EH (cell line): ENCODE measurements around the gene C3orf85.
"Not testable (repeated sequence)": the region's sequence is repeated elsewhere in the genome, so short reads cannot be mapped to it uniquely, and the experiment has no call there.

Experiments used
- DNase-seq: peaks from one replicate; pipeline ENCODE4 v3.0.0-alpha.2; 2015; ENCODE audit warnings: low read depth

C3orf85 gene, protein sequence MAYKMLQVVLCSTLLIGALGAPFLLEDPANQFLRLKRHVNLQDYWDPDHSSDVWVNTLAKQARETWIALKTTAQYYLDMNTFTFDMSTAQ

DNA sequence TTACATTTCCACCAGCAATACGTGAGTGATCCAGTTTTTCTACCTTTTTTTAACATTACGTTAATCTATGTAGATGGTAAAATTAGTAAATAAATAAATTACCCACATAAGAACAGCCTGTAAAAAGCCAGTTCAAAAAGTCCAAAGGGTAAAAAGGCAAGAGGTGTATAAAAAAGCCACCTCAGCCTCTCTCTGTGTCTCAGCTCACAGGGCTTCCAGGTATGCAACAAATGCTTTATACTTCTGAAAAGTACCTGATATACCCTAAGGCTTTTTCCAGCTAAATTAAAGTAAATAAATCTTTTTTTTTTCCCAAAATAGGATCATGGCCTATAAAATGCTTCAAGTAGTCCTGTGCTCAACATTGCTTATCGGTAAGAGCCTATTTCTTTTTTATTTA is at the start of gene C3orf85:
TSS of gene C3orf85 (plus strand) at position 197 of the 400 bp plus-strand sequence. CDS start at position 326, 129 bp downstream.
- no peak for DNase-seq

DNA sequence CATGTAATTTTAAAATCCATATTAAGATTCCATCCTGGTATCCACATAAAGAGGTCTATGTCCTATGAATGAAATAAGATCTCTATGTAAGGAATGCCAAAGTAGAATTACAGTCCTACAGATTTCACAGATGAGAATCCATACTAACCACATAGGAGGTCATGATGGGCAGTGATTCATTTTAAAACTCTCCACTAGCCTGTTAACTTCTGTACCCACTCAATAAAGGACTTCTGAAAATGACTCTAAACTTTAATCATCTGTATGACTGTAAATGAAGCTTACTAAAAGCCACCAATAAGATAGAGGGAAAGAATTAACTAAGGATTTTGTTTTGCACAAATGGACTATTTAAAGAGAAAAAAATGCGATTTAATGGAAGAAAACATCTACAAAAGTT is 47.3 kb upstream of the C3orf85 start:
- DNase-seq, result no peak

DNA sequence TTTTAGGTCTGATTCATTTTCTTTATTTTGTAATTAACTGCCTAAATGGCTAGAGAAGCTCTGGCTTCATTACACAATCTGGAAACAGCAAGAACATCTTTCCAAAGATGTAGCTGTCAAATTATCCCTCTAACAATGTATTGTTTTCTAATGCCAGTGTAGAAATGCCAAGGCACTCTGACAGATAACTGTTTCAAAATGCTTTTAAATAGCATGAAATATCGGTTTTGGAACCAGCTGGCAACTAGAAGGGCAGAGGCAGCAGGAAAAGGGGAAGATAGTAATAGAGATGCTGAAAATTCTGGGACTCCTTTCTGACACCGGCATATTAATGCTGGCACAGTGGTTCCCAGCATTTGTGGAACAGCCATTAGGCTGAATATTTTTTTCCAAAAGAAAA is 44.7 kb upstream of the C3orf85 start:
- DNase-seq, result no peak

DNA sequence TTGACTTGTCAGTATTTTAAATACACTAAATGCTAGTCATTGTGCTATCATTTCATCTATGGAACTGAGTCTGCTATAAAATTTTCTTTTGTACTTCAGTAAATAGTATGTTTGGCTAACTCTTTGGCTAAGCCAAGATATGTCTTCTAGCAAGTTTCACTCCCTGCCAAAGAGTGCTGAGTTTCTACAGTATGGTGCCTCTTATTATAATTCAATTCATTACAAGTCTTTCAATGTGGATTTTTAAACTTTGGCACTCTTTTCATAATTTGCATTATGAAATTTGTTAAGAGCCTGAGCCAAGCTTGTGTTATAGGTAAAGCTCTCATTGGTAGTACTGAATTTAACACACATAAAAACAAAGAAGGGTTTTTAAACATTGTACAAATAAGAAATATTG is 43.0 kb upstream of the C3orf85 start:
- no peak for DNase-seq

DNA sequence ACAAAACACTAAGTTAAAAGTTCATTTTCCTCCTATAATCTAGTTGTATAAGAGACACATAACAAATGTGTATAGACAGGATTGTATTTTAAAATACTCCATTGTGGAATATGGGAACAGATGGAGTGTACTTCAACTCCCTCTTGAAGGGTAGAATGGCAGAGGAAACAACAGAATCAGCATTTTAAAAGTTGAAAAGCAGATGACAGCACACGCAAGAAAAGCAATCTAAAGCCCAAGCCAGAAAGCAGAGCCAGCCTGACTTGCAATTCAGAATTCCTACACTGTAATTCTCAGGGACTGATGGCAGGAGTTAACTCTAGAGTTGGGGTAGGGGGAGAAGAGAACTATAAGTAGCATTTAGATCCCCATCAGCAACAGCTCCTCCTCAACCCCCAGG is 41.4 kb upstream of the C3orf85 start:
- no peak for DNase-seq

DNA sequence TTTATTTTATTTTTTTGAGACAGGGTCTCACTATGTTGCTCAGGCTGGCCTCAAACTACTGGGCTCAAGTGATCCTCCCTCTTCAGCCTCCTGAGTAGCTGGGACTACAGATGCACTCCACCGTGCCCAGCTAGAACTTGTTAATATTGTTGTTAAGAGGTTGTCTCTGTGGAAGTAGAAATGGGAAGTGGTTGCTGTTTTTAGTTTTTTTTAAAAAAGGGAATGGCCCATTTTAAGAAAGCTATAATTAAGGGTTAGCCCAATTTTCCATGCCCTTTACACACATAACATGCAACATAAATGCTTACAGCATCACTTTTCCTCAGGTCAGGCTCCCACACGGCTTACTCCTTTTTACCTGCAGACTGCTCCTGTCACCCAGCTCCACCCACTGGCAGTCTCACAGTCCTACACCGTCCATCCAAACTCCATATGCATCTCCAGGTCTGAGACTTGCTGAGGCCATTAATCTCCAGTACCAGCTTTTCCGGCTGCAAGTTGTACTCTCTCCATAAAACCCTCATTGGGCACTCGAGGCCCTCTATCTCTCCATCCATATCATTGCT is 38.4 kb upstream of the C3orf85 start:
- DNase-seq, result no peak

DNA sequence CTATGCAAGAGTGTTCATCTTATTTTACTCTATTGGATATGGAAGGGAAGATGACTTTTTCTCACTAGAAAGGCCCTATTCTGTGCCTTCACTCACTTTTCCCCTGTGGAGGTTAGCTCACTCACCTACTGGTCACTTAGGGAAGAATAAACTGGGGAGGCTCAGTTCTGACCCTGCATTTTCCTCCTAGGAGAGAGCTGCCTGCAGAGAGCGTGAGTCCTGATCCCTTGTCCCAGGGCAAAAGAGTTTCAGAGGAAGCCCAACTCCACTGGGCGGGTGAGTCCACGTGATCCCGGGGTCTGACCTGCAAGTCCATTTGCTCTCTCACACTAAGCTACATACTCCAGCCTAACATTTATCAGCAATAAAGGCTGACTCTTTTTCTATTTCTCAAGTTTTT is 26.9 kb upstream of the C3orf85 start:
- DNase-seq, result no peak

DNA sequence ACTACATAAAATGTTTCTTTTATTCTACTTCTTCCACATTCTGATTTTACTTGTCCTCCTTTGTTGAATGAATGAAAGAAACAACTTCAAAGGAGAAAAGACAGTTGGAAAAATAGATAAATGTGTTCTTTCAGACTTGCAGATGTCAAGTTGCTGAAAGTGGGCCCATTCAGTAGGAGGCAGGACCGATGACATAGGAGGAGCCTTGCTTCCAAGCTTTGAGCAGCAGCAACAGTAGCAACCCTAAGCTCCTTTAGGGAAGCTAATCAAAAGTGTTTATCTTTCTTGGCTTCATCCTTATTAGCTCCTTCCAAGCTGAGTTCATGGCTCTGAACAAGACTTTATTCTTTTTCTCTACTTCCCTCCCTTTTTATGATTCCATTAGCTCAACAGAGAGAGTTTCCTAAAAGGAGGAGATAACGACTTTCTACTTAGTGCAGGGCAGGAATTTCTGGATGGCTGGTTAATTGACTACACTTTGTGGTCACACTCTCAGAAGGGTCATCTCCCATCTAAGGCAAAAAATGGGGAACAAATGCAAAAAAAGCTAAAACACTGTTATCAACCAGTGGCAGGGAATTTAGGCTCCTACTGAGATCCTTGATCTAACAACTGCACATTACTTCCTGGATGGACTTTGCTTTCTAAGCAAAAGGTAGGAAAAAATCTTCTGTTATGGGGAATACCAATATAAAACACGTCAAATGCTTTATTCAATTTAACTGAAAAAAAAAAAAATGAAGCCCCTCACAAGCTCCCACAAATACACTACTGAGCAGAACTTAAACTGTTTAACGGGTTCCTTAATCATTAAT is 23.4 kb upstream of the C3orf85 start:
- no peak for DNase-seq

DNA sequence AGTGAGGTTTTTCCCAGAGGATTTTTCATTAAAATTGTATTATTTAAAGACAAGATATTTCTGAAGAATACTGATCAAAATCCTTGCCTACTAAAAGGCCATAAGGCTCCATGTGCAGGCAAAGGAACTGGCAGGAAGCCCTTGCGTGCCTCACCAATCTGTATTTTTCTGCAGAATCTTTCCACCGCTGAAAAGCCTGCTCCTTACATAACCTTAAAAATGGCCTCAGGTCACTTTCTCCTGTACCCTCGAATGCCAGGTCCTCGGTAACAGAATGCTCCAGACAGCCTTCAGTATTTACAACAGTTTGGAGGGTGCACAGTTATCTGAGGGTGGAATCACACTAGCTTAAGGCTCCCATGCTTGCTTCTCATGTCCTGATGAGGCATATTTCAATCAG is 21.8 kb upstream of the C3orf85 start:
- no peak for DNase-seq

DNA sequence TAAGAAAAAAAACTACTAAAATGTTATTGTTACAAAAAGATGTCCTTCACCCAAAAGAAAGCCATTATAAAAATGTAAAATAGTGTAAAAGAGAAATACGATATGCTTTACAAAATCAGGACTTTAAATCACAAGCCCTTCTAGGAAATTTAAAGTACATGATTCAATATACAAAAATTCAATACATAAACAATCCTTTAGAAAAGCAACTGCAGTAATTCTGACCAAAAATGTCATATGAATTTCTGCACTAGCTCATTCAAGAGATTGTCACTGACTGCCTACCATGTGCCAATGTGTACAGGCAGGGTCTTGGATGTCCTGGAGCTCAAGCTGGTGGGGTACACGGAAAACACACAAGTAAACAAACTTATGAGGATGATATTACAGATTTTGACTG is 21.1 kb upstream of the C3orf85 start:
- DNase-seq, result no peak

DNA sequence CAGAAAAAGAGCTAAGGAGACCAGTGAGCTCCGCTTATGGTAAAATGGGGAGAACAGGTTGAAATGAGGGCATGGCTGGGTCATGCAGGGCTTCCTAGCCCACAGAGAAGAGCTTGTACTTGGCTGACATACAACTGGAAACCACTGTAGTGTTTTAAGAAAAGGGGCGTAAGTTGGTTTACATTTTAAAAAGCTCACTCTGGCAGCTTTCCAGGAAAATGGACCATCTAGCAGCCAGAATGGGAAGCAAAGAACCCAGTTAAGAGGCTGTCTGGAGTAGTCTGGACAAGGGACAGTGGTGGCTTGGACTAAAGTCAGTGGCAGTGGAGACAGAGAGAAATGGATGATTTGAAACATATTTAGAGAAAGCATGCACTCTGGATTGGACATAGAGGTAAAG is 20.5 kb upstream of the C3orf85 start:
- DNase-seq, result no peak

DNA sequence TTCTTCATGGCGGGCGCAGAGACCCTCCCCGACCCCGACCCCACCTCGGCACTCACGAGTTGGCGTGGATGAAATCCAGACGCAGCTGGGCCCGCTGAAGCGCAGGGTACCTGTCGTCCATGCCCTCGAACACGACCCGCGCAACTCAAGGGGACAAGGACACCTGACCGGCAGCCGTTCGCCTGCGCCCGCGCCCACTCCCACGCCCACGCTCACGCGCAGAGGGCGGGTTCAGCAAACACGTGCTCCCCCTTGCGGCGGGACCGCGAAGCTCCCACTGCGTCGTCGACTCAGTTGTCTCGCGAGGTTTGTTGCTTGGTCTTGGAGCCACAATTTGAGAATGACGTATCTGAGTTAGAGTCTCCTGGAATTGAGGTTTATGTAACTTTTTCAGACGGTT is 18.6 kb upstream of the C3orf85 start, which contains the start of gene MORC1:
TSS of gene MORC1 (minus strand) at position 196 of the 400 bp plus-strand sequence. CDS start at position 121, 75 bp downstream.
- no peak for DNase-seq

DNA sequence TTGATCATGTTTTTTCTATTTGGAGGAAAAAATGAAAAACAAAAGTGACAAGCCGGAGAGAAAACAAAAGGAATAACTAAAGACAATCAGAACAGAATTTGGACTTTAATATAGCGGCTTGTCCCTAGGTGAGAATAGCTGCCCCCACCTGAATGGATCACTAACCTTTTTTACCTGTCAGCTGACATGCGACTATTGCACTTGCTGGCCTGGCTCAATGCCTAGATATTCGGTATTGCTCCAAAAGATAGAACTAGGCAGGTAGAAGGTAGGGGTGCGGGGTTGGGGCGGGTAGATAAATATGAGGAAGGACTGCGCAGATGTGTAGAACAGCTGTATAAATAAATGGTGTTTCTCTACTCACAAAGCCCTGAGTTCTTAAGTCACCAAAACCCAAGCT is 17.9 kb upstream of the C3orf85 start:
- DNase-seq, result no peak

DNA sequence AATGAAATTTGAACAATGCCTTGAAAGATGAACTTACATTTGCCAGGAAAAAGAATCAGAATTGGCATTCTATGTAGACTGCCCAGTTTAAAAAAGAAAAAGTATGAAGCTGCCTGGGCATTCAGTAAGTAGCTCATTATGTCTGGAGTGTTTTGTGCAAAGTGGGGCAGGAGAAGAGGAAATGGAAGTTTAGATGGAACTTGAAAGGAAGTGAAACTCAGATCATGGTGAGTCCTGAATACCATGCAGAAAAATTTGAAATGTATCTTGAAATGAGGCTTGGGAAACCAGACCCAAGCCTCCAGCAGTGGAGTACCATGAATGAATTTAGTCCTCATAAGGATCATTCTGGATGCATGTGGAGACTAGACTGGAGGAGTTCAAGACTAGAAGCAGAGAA is 13.8 kb upstream of the C3orf85 start:
- no peak for DNase-seq

DNA sequence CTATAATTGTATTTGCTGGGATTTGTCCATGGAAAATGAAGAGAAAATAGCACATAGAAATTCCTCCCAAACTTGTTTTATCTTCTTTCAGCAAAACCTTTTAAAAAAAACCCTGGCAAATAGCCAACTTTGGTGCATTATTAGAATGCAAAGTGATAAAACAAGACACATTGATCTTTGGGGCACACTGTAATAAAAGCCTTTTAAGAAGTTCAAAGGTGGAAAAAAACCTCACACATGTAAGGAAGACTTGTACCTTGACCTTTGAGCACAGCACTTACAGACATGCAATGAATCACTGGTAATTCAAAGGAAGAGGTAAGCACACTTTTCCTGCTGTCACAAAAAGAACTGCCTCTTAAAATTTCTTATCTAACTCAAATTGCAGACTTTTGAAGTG is 10.6 kb upstream of the C3orf85 start:
- DNase-seq, result no peak

DNA sequence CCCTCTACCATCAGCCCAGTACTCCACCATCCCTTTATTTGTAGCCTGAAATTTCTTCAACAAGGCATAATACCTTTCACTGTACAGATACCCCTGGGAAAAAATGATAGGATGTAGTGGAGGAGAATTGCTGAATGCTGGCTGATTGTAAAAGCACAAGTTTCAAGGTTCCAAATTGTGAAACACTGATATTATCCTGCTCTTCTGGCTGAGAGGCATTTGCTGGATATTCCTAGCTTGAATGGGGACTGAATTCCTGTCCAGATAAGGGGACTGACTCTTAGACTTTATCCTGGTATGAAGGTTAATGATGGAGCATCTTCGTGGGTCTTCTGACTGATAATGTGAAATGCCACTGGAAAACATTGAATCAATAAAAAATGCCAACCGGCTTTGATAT is 9.0 kb upstream of the C3orf85 start:
- no peak for DNase-seq

DNA sequence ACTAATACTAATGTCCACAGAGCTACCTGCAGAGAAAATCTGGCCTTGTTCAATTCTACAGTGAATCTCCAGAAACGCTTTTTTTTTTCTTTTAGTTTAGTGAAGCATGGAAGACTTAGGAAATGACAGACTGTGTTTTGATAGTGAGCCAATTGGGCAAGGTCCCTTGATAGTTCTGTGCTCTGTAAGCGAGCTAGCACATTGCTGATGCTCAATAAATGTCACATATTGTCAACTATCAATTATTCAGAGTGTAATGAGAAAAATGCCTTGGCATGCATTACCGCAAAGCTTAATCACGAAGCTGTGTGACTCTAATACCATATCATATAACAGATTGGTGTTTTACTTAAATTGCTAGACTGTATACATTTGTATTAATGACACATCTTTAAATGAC is 5.2 kb upstream of the C3orf85 start:
- no peak for DNase-seq

DNA sequence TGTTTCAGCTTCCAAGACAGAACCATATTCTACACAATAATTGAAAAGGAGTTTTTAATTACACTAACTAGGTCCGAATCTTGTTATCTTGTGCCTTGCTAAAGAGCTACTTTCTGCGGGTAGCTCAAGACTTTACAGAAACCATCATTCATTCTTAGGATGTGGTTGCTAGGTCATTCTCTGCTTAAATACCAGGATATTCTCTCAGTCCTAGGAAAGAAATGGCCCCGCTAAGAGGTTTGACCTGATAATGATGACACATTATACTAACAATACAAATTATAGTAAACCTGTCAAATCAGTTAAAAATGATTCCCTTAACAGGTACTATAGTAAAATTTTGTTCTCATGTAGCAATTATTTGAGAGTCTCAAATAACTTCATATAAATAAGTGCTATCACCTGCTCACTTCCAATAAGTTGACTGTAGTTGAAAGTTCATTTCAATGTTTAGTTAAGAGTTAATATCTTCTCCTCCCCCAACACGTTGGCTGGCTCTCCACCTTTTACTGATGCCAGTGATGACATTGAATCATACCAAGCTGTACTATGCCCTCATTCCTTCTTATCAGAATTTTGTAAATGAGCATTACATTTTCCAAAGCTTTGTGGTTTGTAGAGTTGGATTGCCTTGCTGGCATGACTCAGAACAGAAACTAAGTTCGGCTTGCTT is 3.6 kb upstream of the C3orf85 start:
- DNase-seq, result no peak

DNA sequence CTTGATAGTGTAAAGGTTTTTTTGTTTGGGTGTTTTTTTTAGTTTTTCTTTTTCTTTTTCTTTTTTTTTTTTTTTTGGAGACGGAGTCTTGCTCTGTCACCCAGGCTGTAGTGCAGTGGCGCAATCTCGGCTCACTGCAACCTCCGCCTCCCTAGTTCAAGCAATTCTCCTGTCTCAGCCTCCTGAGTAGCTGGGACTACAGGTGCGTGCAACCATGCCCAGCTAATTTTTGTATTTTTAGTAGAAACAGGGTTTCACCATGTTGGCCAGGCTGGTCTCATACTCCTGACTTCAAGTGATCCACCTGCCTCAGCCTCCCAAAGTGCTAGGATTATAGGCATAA is 3.1 kb upstream of the C3orf85 start:
- not testable (repeated sequence) for DNase-seq

DNA sequence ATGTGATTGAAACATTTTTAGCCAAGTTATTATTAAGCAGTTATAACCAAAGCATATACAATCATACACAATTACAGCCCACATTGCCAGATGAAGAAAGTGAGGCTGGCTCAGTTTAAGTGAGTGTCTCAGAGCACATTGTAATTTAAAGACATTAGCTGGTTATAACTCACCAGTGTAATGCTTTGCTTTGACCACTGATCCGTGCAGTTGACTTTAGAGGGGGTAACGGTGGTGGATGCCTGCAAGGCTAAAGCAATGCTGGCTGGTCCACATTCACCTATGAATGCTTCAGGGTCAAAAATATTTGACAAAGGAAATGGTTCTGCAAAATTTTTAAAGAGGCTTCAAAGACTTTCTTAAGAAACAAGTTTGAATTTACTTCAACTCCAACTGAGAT is 1.2 kb downstream of the C3orf85 start:
- DNase-seq, result no peak

DNA sequence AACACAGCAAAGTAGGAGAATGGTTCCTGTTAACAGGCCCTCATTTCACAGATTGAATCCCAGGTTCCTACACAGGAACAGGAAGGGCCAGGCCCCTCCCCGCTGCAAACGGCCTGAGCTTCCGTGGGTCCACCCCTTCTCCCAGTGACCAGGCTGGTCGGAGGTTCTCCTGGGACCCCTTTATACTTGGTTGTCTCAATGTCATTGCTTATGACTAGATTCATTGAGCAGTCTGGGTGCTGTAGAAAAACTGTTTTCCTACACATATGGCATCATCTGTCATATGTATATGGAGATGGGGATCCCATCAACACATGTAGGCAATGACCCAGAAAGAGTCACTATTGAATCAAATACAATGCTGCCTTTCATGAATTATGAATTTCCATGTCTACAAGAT is 3.8 kb downstream of the C3orf85 start:
- no peak for DNase-seq

DNA sequence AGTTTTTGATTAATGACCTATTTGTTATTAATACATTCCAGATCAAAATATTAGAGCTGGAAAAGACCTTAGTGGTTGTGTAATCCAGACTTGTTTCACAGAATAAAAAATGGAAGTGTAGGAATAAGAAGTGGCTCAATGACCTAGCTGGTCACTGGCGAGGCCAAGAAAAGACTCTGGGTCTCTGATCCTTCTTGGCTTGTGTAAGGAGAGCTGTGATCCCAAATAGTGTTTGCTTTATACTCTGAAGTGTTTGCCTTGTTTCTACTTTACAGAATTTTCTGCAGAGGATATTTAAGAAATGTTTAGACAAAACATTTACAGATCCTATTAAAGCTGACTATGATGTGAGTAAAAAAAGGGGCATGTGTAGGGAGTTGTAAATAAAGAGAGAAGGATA is 7.1 kb downstream of the C3orf85 start:
- no peak for DNase-seq

DNA sequence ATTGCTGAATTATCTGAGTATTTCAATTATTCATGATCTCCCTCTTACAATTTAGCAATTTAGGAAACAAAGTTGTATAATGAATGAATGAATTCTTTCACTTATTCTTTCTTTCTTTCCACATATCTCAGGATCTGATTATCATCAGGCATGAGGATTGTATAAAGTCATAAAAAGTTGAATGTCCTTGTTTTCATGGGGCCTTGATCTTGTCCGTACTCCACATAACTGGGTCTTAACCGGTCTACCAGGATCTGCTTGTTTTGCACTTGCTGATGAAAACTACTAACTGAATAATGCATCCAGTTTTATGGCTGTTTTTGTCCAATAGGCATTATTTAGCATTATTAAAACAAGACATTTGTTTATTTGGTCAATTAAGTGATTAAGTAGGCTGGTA is 12.6 kb downstream of the C3orf85 start:
- no peak for DNase-seq
